Heart right ventricle (tissue), 16 donors: ENCODE measurements around the gene MAGIX. TPM values are rescaled to one million over a fixed set of nuclear protein-coding genes. Genes with fewer than 3 reads are reported as not detected.
A peak's percentile ranks its signal among the peaks of the same experiment; 100 is the strongest.

Source experiments
- ATAC-seq, 8 donors: fragments of 200-7000 bp; cut with Tn5 transposase; one replicate each; pipeline ENCODE4 v1.9.1; 2020; ENCODE audit warnings: mild to moderate bottlenecking in 8 of 8, moderate library complexity in 8 of 8, moderate number of reproducible peaks in 1 of 8
- DNase-seq, 2 donors: peaks; one replicate each; pipeline ENCODE4 v3.0.0-alpha.2; 2020
- H3K27ac ChIP-seq, 10 donors: fragments of 200-600 bp; sonication (generic) in 2 of 10; one replicate each; pipeline versions ENCODE4 v1.5.0 to v1.8.0; 2020 to 2022; ENCODE audit warnings: mild to moderate bottlenecking in 3 of 10
- H3K27me3 ChIP-seq, 7 donors: fragments of 200-600 bp; one replicate each; pipeline ENCODE4 v1.8.0; 2021 to 2022; ENCODE audit warnings: mild to moderate bottlenecking in 2 of 7
- H3K36me3 ChIP-seq, 9 donors: fragments of 200-600 bp; sonication (generic) in 1 of 9; one replicate each; pipeline versions ENCODE4 v1.5.0 to v1.8.0; 2020 to 2022; ENCODE audit warnings: mild to moderate bottlenecking in 2 of 9
- H3K4me1 ChIP-seq, 9 donors: fragments of 200-600 bp; sonication (generic) in 1 of 9; one replicate each; pipeline versions ENCODE4 v1.5.0 to v1.8.0; 2020 to 2022; ENCODE audit warnings: mild to moderate bottlenecking in 4 of 9
- H3K4me3 ChIP-seq, 10 donors: fragments of 200-600 bp; sonication (generic) in 2 of 10; one replicate each; pipeline versions ENCODE4 v1.5.0 to v1.8.0; 2020 to 2022; ENCODE audit warnings: mild to moderate bottlenecking in 7 of 10, moderate library complexity in 2 of 10
- H3K9me3 ChIP-seq, 11 donors: fragments of 200-600 bp in 10 of 11; sonication (generic) in 2 of 11; one replicate each; pipeline versions ENCODE4 v1.5.0 to v1.8.0; 2013 to 2022; ENCODE audit warnings: mild to moderate bottlenecking in 2 of 11, control low read depth in 1 of 11, moderate library complexity in 1 of 11
- WGBS, 2 donors: extraction: QIAGEN DNeasy Blood & Tissue Kit; methylation state at CpG; one replicate each; pipeline ENCODE4 v1.1.7; 2013; ENCODE audit warnings: inconsistent platforms in 1 of 2; 5-methylcytosine and 5-hydroxymethylcytosine counted together
- intact Hi-C, 10 donors: fragments of 100-400 bp; cut with DNase I; formaldehyde crosslinking; loops; one replicate each; pipeline versions ENCODE4 v1.11.1 to v1.14.2; 2022
- polyA plus RNA-seq, 2 donors: library from polyadenylated mRNA; stranded (reverse); fragments of 200-250 nt; gene quantifications; one replicate each; pipeline ENCODE4 v1.2.3, GENCODE V29; 2013
- total RNA-seq, 10 donors: library from RNA; stranded (reverse); fragmentation: NEBNext Ultra II Directional in 3 of 10; extraction: Animal tissue kit (Norgen Biotek cat#: 25700) in 3 of 10; gene quantifications; one replicate each; pipeline versions ENCODE4 v1.2.1 to v1.2.4, GENCODE V29; 2021 to 2023
- TF ChIP-seq, protein P1 (sequence below), 9 donors: fragments of 200-600 bp; sonication (generic) in 2 of 9; IDR thresholded peaks; one replicate each; pipeline versions ENCODE4 v1.5.0 to v1.8.0; 2021 to 2022; ENCODE audit warnings: antibody characterized with exemption in 9 of 9, mild to moderate bottlenecking in 5 of 9, moderate library complexity in 1 of 9
- donor health status: Arrhythmogenic right ventricular cardiomyopathy.
- donor health status: ischemic (EF 13 %, LVEDD 7.1; RV severe dilation, severe dysfunction).
- donor health status: healthy with polysubstance abuse.
- donor health status: DM: no; HTN: yes; CAD: no.
- donor health status: DM: no; HTN: no; CAD: no.
- donor health status: ischemic (EF 25% LVEDD 6.9; RV normal size, moderate dysfunction).
- donor health status: ischemic (EF 25% LVEDD 5.7; RV mildly dilated, moderate dysfunction).
- donor health status: healthy.
- donor health status: DM: yes; HTN: yes; CAD: no.
- donor health status: Ischemic cardiomyopathy.
- donor health status: ischemic (EF 35%, LVEDD 5.7; RV mildly dilated, moderate dysfunction).
- donor health status: nonischemic (EF 11% LVEDD 7.7; RV severe dilation, severe dysfunction).
- donor health status: DM: yes; HTN: yes; CAD: no.
- donor health status: PGD.
- donor health status: ischemic (EF 29% LVEDD 5.4; RV normal size, mild dysfunction).
- donor health status: nonischemic (EF 23%, LVEDD 6.1; RV moderate dilation, normal function).

The MAGIX gene
- total and polyA plus RNA-seq, 12 donors: 2.7 to 13.5 (median 4.1) TPM

DNA sequence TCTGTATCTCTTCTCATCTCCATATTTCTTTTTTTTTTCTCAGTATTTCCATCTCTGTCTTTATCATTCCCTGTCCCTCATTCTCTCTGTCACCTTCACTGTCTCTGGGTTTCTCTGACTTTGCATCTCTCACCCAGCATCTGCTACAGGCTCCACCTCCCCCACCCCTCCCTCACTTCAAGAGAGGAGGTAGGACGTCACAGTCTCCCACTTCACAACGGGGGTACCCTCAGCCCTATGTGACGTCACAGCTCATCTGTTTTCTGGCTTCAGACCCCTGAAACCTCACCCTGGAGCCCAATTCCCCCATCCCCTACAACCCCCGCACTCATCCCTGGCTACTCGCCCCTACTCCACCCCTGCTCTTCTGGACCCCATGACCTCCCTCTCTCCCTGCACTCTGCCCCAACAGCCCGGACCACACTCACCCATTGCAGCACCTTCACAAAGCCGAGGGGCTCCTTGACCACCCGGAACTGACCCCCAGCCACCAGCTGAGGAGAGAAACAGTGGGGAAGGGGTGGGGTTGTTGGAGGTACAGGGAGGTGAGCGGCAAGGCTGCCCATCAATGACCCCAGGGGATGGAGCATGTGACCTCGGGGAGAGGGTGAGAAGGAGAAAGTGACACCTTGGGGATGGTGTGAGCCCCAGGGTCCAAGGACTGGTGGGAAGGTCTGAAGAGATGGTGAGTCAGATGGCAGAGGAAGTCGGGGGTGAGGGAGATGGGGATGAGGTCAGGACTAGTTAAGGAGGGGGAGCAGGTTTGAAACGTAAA lies 36.2 kb downstream of the MAGIX start:
- no peaks in the 10 kb centered on the region for H3K36me3 ChIP-seq
- no peaks in the 10 kb centered on the region for H3K27me3 ChIP-seq
- no peak for DNase-seq
- no peak overlapping the region for H3K27ac ChIP-seq
- H3K4me3 ChIP-seq: no peak overlapping the region
- H3K9me3 ChIP-seq: no peaks in the 10 kb centered on the region
- no peak for ATAC-seq
- intact Hi-C loops: loop anchor here in 3 of 10 donors (10.0 kb wide), 2 partner anchors 66 to 76 kb away; partner anchors contain the start of genes FOXP3 (in 1 of the 3) and PPP1R3F (in 1 of the 3)
- H3K4me1 ChIP-seq: peaks cover 0 to 11% (median 3%) of the 10 kb centered on the region in 9 donors
- TF ChIP-seq, protein P1, sequence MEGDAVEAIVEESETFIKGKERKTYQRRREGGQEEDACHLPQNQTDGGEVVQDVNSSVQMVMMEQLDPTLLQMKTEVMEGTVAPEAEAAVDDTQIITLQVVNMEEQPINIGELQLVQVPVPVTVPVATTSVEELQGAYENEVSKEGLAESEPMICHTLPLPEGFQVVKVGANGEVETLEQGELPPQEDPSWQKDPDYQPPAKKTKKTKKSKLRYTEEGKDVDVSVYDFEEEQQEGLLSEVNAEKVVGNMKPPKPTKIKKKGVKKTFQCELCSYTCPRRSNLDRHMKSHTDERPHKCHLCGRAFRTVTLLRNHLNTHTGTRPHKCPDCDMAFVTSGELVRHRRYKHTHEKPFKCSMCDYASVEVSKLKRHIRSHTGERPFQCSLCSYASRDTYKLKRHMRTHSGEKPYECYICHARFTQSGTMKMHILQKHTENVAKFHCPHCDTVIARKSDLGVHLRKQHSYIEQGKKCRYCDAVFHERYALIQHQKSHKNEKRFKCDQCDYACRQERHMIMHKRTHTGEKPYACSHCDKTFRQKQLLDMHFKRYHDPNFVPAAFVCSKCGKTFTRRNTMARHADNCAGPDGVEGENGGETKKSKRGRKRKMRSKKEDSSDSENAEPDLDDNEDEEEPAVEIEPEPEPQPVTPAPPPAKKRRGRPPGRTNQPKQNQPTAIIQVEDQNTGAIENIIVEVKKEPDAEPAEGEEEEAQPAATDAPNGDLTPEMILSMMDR (IDR thresholded peaks at IDR 0.05): no peak
- 9% methylated on average over 12 of the region's 12 CpGs for whole genome bisulfite sequencing, 2 donors

GRCh38 chrX:49199315-49199595 lies 36.7 kb downstream of the MAGIX start:
- Histone ChIP-seq H3K4me3 (no peak overlapping the region), H3K27me3 (no peaks in the 10 kb centered on the region), H3K4me1 (peaks cover 0 to 11% (median 3%) of the 10 kb centered on the region in 9 donors), H3K36me3 (no peaks in the 10 kb centered on the region), H3K27ac (no peak overlapping the region), H3K9me3 (no peaks in the 10 kb centered on the region)
- 10 to 15% methylated on average over 10 to 11 of the region's 11 CpGs for WGBS, 2 donors
- no peak for DNase-seq
- intact Hi-C loops: loop anchor here in 3 of 10 donors (10.0 kb wide), 2 partner anchors 66 to 76 kb away; partner anchors contain the start of genes FOXP3 (in 1 of the 3) and PPP1R3F (in 1 of the 3)
- ATAC-seq: no peak
- TF ChIP-seq, protein P1 (IDR thresholded peaks at IDR 0.05): no peak

DNA sequence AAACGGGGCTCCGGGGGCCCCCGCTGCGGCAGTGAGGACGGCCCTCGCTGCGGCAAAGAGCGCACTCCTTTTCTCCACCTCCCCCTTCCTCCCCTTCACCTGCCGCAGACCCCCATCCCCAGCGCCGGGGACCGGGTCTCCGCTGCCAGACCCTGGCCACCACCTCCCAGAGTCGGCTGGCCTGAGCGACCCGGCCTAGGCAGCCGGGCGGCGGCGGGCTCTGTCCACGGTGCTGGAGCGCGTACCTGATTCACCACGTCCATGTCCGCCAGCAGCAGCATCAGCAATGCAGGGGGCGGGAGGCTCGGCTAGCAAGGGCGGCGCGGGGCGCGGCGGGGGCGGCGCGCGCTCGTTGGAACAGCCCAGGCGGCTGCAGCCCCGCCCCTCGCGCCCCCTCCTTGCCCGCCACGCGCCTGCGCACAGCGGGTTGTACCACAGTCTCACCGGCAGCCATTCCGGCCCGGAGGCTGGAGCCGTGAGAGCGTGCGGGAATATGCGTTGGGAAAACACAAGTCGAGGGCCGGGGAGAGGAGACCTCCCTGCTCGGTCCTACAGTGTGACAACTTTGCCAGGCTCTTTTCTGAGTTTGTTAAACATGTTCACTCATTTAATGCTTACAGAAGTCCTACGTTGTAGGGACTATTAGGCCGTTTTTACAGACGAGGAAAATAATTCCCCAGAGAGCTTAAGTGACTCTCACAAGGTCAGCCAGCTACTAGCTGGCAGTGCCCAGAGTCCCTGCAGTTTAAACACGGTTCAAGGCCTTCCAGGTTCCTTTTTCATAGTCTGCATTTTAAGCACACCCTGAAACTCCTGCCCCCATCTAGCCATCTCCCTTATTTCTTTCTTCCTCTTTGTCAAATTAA lies 37.6 kb downstream of the MAGIX start, which contains the start of gene SYP:
Gene SYP, minus strand, starts transcription at position 288 of the 866 bp plus-strand sequence. Its CDS starts 7 bp downstream, at position 281.
- H3K27ac ChIP-seq: peak within 1 kb of the TSS in 9 of 10 donors; percentile 50 to 82 (median 69)
- intact Hi-C loops: loop anchor here in 3 of 10 donors (10.0 kb wide), 2 partner anchors 65 to 75 kb away; partner anchors contain the start of genes FOXP3 (in 1 of the 3) and PPP1R3F (in 1 of the 3)
- ATAC-seq (peak; percentile 95 to 97 (median 96)), DNase-seq (peak; percentile 88)
- H3K36me3 ChIP-seq: no peaks in the 10 kb centered on the region
- H3K9me3 ChIP-seq: no peaks in the 10 kb centered on the region
- H3K27me3 ChIP-seq: peaks cover 0 to 4% (median 0%) of the 10 kb centered on the region in 7 donors
- peak within 1 kb of the TSS in 9 of 10 donors; percentile 15 to 53 (median 45) for H3K4me3 ChIP-seq
- peaks cover 0 to 11% (median 3%) of the 10 kb centered on the region in 9 donors for H3K4me1 ChIP-seq
- TF ChIP-seq, protein P1 (IDR thresholded peaks at IDR 0.05): no peak
- WGBS, 2 donors: 0 to 1% methylated on average over 44 to 57 of the region's 61 CpGs

GRCh38 chrX:49202022-49202421 lies 39.5 kb downstream of the MAGIX start:
- TF ChIP-seq, protein P1 (IDR thresholded peaks at IDR 0.05): no peak
- ATAC-seq: no peak
- Histone ChIP-seq H3K9me3 (no peaks in the 10 kb centered on the region), H3K4me3 (no peak overlapping the region), H3K4me1 (peaks cover 0 to 11% (median 3%) of the 10 kb centered on the region in 9 donors), H3K36me3 (no peaks in the 10 kb centered on the region), H3K27me3 (peaks cover 0 to 14% (median 0%) of the 10 kb centered on the region in 7 donors), H3K27ac (no peak overlapping the region)
- 90 to 100% methylated on average over 2 of the region's 2 CpGs for WGBS, 2 donors
- no peak for DNase-seq
- intact Hi-C loops: no loop called here
